T-cell (primary cell): ENCODE results near the gene IL13. TPM values are rescaled to one million over a fixed set of nuclear protein-coding genes. Genes with fewer than 3 reads are reported as not detected.

Experiments
- ATAC-seq, 4 experiments: fragments of 200-7000 bp in 3 of 4; fragments of 150-1000 bp in 1 of 4; cut with Tn5 transposase; replicated peaks in 1 of 4; 1 replicate in 3 of 4; 2 replicates in 1 of 4; pipeline ENCODE4 v1.10.0; 2021; ENCODE audit warnings: moderate library complexity in 3 of 4, mild to moderate bottlenecking in 2 of 4, moderate number of reproducible peaks in 1 of 4
- CTCF ChIA-PET, 2 donors: fragments of 300-600 bp; sonication (Branson Sonifier 250); formaldehyde crosslinking; loops; one replicate each; lab custom pipeline; 2022; ENCODE audit warnings: antibody characterized with exemption in 2 of 2; lab: Charles Lee
- POLR2A ChIA-PET, 2 donors: fragments of 300-600 bp; sonication (Branson Sonifier 250); formaldehyde crosslinking; loops; one replicate each; lab custom pipeline; 2022; ENCODE audit warnings: antibody characterized with exemption in 2 of 2; lab: Charles Lee
- DNase-seq, 35 experiments: peaks; one replicate each; pipeline versions ENCODE4 v3.0.0 to v3.0.0-alpha.2; 2013 to 2023
- H3K27ac ChIP-seq: one replicate; pipeline ENCODE4 v1.5.1; 2013; ENCODE audit warnings: low read length
- H3K27me3 ChIP-seq, 2 experiments: replicated peaks in 1 of 2; 1 replicate in 1 of 2; 2 replicates in 1 of 2; pipeline versions ENCODE4 v1.6.1 to v1.7.0; 2013; ENCODE audit warnings: low read length in 1 of 2, mixed read lengths in 1 of 2; ENCODE audit not compliant: control insufficient read depth in 2 of 2, insufficient read depth in 2 of 2; ENCODE audit errors: extremely low read depth in 1 of 2
- H3K36me3 ChIP-seq, 2 donors: 1 replicate in 1 of 2; 2 replicates in 1 of 2; pipeline versions ENCODE4 v1.6.1 to v1.7.0; 2013; ENCODE audit warnings: low read length in 1 of 2; ENCODE audit not compliant: control insufficient read depth in 2 of 2, insufficient read depth in 1 of 2; ENCODE audit errors: extremely low read depth in 1 of 2
- H3K4me1 ChIP-seq, 2 experiments: 1 replicate in 1 of 2; 2 replicates in 1 of 2; pipeline versions ENCODE4 v1.6.1 to v1.7.0; 2013; ENCODE audit warnings: low read length in 2 of 2, mixed read lengths in 1 of 2; ENCODE audit not compliant: insufficient read depth in 2 of 2, control insufficient read depth in 1 of 2; ENCODE audit errors: extremely low read depth in 1 of 2
- H3K4me3 ChIP-seq, 2 donors: 1 replicate in 1 of 2; 2 replicates in 1 of 2; pipeline versions ENCODE4 v1.5.1 to v1.7.0; 2013; ENCODE audit warnings: mild to moderate bottlenecking in 2 of 2, low read length in 1 of 2, moderate library complexity in 1 of 2; ENCODE audit not compliant: control insufficient read depth in 1 of 2; ENCODE audit errors: extremely low read depth in 1 of 2
- H3K9me3 ChIP-seq: 2 replicates; pipeline ENCODE4 v1.7.0; 2013
- H3K27ac Mint-ChIP-seq, 2 donors: one replicate each; pipeline ENCODE4 v1.8.0; 2020 to 2021; ENCODE audit warnings: mild to moderate bottlenecking in 2 of 2, mixed read lengths in 2 of 2
- H3K27me3 Mint-ChIP-seq, 2 donors: one replicate each; pipeline ENCODE4 v1.8.0; 2021 to 2022; ENCODE audit warnings: mixed read lengths in 2 of 2
- H3K36me3 Mint-ChIP-seq: one replicate; pipeline ENCODE4 v1.8.0; 2021; ENCODE audit warnings: mixed read lengths
- H3K4me1 Mint-ChIP-seq, 3 donors: one replicate each; pipeline ENCODE4 v1.8.0; 2020 to 2022; ENCODE audit warnings: mixed read lengths in 3 of 3, mild to moderate bottlenecking in 1 of 3
- H3K4me3 Mint-ChIP-seq, 3 donors: one replicate each; pipeline ENCODE4 v1.8.0; 2020 to 2022; ENCODE audit warnings: mild to moderate bottlenecking in 3 of 3, mixed read lengths in 3 of 3, moderate library complexity in 3 of 3
- H3K9me3 Mint-ChIP-seq, 3 donors: one replicate each; pipeline ENCODE4 v1.8.0; 2020 to 2022; ENCODE audit warnings: mixed read lengths in 3 of 3
- total RNA-seq, 35 experiments: library from RNA in 6 of 35; stranded (reverse) in 6 of 35; fragments of 120-200 nt in 1 of 35; gene quantifications; one replicate each; pipeline versions ENCODE4 v1.2.1 to v1.2.4 and lab custom pipeline; 2013 to 2026

Gene IL13
- total RNA-seq, 5 donors from 2014 or later (not counting 1 experiment from before 2014, with no cell fraction given): 0.30 to 1.9 (median 0.44) TPM

GRCh38 chr5:132708645-132709044 lies 50.7 kb downstream of the IL13 start:
- POLR2A ChIA-PET: interaction anchor here (0.6 to 0.7 kb wide), 3 partner anchors 20 to 339 kb away, joined by 3 to 7 read pairs (median 6); partner anchors contain the start of gene SLC22A5 (in 1 of the 2)
- no peaks in the 10 kb centered on the region for H3K27me3 Mint-ChIP-seq
- CTCF ChIA-PET: no interaction called here
- no peaks in the 10 kb centered on the region for H3K4me1 Mint-ChIP-seq
- no peak overlapping the region for H3K27ac Mint-ChIP-seq
- Histone ChIP-seq H3K27ac (no peak overlapping the region), H3K4me1 (no peaks in the 10 kb centered on the region), H3K4me3 (no peak overlapping the region), H3K27me3 (no peaks in the 10 kb centered on the region), H3K36me3 (peaks cover 0 to 6% of the 10 kb centered on the region in 2 donors), H3K9me3 (no peaks in the 10 kb centered on the region)
- ATAC-seq: no peak
- no peak overlapping the region for H3K4me3 Mint-ChIP-seq
- H3K9me3 Mint-ChIP-seq: no peaks in the 10 kb centered on the region
- DNase-seq: no peak
- peaks cover 35% of the 10 kb centered on the region for H3K36me3 Mint-ChIP-seq

Other genes starting within 250 kb of the IL13 start
- 100 to 1,000 TPM; 167 to 859 (median 252) TPM for gene IRF1, start 167.4 kb upstream of the IL13 start, total RNA-seq
- gene IL5, start 114.7 kb upstream of the IL13 start, total RNA-seq: 1 to 10 TPM in 1 of 5 donors, not detected in 4; 1.2 TPM
- 10 to 100 TPM; 19.7 to 33.7 (median 28.5) TPM for gene RAD50, start 101.2 kb upstream of the IL13 start, total RNA-seq
- under 1 TPM in 1 of 5 donors, not detected in 4; 0.85 TPM for gene IL4, start 15.8 kb downstream of the IL13 start, total RNA-seq
- gene KIF3A, start 79.4 kb downstream of the IL13 start, total RNA-seq: 10 to 100 TPM; 13.8 to 15.9 (median 15.2) TPM
- 10 to 100 TPM in 3 of 5 donors, 1 to 10 TPM in 2; 5.8 to 13.8 (median 11.0) TPM for gene CCNI2, start 89.3 kb downstream of the IL13 start, total RNA-seq
- 10 to 100 TPM in 4 of 5 donors, 1 to 10 TPM in 1; 6.6 to 12.4 (median 11.0) TPM for gene SEPTIN8, start 119.1 kb downstream of the IL13 start, total RNA-seq
- gene SOWAHA, start 155.1 kb downstream of the IL13 start, total RNA-seq: not detected
- 1 to 10 TPM in 1 of 5 donors, under 1 TPM in 2, not detected in 2; 0.35 to 1.1 (median 0.62) TPM for gene SHROOM1, start 172.5 kb downstream of the IL13 start, total RNA-seq
- 1 to 10 TPM in 2 of 5 donors, under 1 TPM in 3; 0.63 to 1.9 (median 0.92) TPM for gene GDF9, start 208.3 kb downstream of the IL13 start, total RNA-seq
- 100 to 1,000 TPM; 119 to 139 (median 132) TPM for gene UQCRQ, start 208.5 kb downstream of the IL13 start, total RNA-seq
- 1 to 10 TPM; 1.3 to 6.2 (median 3.7) TPM for gene LEAP2, start 215.5 kb downstream of the IL13 start, total RNA-seq